ENCODE results near the gene PLEKHF1. TPM values are rescaled to one million over a fixed set of nuclear protein-coding genes. Genes with fewer than 3 reads are reported as not detected.

PLEKHF1 gene
- total RNA-seq, 1 experiment from 2014 or later = 5.5 TPM

DNA sequence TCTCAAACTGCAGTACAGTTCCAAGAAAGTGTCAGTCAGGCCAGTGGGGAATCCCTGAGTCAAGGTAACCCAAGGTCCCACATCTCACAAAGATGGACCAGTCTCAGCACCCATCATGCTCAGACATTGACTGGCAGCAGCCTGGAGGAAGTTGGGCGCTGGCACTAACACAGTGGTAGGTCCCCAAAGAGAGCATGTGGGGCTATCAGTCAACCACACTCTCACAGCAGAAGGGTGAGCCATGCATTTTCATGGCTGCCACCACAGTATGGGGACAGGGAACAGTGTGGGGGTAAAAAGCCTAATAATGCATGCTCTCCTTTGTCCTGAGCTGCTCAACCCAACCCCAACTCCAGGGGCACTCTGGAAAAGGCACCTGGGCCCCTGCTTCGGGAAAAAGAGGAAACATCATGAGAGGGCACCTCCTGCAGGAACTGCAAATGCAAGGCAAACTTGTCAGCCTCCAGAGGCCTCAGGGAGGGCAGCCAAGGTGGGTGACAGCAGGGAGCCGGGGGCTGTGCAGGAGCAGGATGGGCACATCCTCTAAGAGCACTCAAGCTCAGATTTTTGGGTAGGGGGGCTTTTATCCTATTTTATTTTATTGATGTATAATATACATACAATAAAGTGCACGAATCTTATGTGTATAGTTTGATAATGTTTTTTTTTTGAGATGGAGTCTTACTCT, 9.5 kb upstream of the PLEKHF1 start:
- Histone ChIP-seq H3K27ac (ENCODE audit: low read depth, low read length) (no peak overlapping the region), H3K9ac (ENCODE audit: low read length) (no peak overlapping the region), H3K4me2 (ENCODE audit: low read length) (no peak overlapping the region), H3K79me2 (ENCODE audit: insufficient read depth, low read length) (no peaks in the 10 kb centered on the region), H3K9me2 (ENCODE audit: insufficient read depth) (no peaks in the 10 kb centered on the region), H3K4me3 (replicated peaks in 1 of 2; ENCODE audit: low read depth in 1 of 2, low read length in 2 of 2) (no peak overlapping the region), H2AFZ (ENCODE audit: low read depth, low read length, poor library complexity, severe bottlenecking) (no peak overlapping the region), H3K27me3 (ENCODE audit: insufficient read depth, low read length) (no peaks in the 10 kb centered on the region), H3K4me1 (ENCODE audit: control insufficient read depth in 1 of 2, insufficient read depth in 2 of 2, low read length in 2 of 2) (no peaks in the 10 kb centered on the region), H3K36me3 (ENCODE audit: control insufficient read depth in 1 of 2, insufficient read depth in 2 of 2, low read length in 2 of 2) (no peaks in the 10 kb centered on the region), H3K9me3 (ENCODE audit: control insufficient read depth in 1 of 2, insufficient read depth in 1 of 2, low read depth in 1 of 2, low read length in 2 of 2) (no peaks in the 10 kb centered on the region), H4K20me1 (ENCODE audit: insufficient read depth) (no peaks in the 10 kb centered on the region)
- RAD21 ChIA-PET (ENCODE audit: low non-redundant PET in 1 of 2, low total read pairs in 2 of 2, uncharacterized antibody in 2 of 2, unreplicated experiment in 2 of 2) = no interaction called here
- DNase-seq (ENCODE audit: low read depth, low spot score) = no peak
- BruUV-seq (replicated peaks) = no TSS peak
- CTCF ChIA-PET = no interaction called here
- no peak for ATAC-seq
- POLR2A ChIA-PET = no interaction called here
- intact Hi-C loops (cut with micrococcal nuclease) = no loop called here
- TF ChIP-seq EGR1 (IDR thresholded peaks at IDR 0.05; ENCODE audit: low read depth) (no peak), ELF1 (IDR thresholded peaks at IDR 0.05; ENCODE audit: borderline replicate concordance, low read depth) (no peak), FOSL1 (IDR thresholded peaks at IDR 0.05; ENCODE audit: low read depth) (no peak), ZNF274 (IDR thresholded peaks at IDR 0.05; ENCODE audit: low read depth, low read length) (no peak), RAD21 (IDR thresholded peaks at IDR 0.05; ENCODE audit: low read depth) (no peak)
- TF ChIP-seq, protein P1, sequence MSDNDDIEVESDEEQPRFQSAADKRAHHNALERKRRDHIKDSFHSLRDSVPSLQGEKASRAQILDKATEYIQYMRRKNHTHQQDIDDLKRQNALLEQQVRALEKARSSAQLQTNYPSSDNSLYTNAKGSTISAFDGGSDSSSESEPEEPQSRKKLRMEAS (IDR thresholded peaks at IDR 0.05) = no peak

DNA sequence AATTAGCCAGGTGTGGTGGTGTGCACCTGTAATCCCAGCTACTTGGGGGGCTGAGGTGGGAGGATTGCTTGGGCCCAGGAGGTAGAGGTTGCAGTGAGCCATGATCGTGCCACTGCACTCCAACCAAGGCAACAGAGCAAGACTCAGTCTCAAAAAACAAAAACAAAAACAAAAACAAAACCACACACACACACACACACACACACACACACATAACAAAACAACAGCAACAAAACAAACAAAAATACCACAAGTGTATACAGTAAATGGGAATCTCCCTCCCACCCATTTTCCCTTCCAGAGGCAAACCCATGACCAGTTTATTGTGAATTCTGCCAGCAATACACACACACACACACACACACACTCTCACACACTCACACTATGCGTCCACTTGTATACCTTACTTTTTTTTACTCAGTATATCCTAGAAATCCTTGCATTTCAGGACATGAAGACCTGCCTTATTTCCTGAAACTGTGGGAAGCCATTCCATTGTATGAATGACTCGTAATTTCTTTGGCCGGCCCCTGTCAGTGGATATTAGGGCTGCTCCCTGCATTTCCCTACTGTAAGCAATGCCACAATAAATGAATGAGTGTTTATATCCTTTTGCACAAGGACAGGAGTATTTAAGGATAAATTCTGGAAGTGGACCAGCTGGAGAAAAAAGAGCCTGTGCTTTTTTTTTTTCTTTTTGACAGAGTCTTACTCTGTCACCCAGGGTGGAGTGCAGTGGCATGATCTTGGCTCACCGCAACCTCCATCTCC, 6.9 kb upstream of the PLEKHF1 start:
- ATAC-seq (no peak), DNase-seq (ENCODE audit: low read depth, low spot score) (no peak)
- Histone ChIP-seq H3K27ac (ENCODE audit: low read depth, low read length) (no peak overlapping the region), H4K20me1 (ENCODE audit: insufficient read depth) (no peaks in the 10 kb centered on the region), H3K9me2 (ENCODE audit: insufficient read depth) (no peaks in the 10 kb centered on the region), H2AFZ (ENCODE audit: low read depth, low read length, poor library complexity, severe bottlenecking) (no peak overlapping the region), H3K36me3 (ENCODE audit: control insufficient read depth in 1 of 2, insufficient read depth in 2 of 2, low read length in 2 of 2) (no peaks in the 10 kb centered on the region), H3K9ac (ENCODE audit: low read length) (no peak overlapping the region), H3K4me2 (ENCODE audit: low read length) (no peak overlapping the region), H3K9me3 (ENCODE audit: control insufficient read depth in 1 of 2, insufficient read depth in 1 of 2, low read depth in 1 of 2, low read length in 2 of 2) (no peaks in the 10 kb centered on the region), H3K79me2 (ENCODE audit: insufficient read depth, low read length) (no peaks in the 10 kb centered on the region), H3K4me1 (ENCODE audit: control insufficient read depth in 1 of 2, insufficient read depth in 2 of 2, low read length in 2 of 2) (peaks cover 13 to 16% of the 10 kb centered on the region in 2 experiments), H3K27me3 (ENCODE audit: insufficient read depth, low read length) (no peaks in the 10 kb centered on the region), H3K4me3 (replicated peaks in 1 of 2; ENCODE audit: low read depth in 1 of 2, low read length in 2 of 2) (no peak overlapping the region)
- no TSS peak for BruUV-seq (replicated peaks)
- ChIA-PET RAD21 (ENCODE audit: low non-redundant PET in 1 of 2, low total read pairs in 2 of 2, uncharacterized antibody in 2 of 2, unreplicated experiment in 2 of 2) (no interaction called here), CTCF (no interaction called here), POLR2A (no interaction called here)
- intact Hi-C loops (cut with micrococcal nuclease) = no loop called here
- no peak for TF ChIP-seq TCF7L2 (IDR thresholded peaks at IDR 0.05; ENCODE audit: borderline replicate concordance, extremely low read depth, insufficient read depth, insufficient read length)
- TF ChIP-seq, protein P1 (IDR thresholded peaks at IDR 0.05) = no peak
- TF ChIP-seq, protein P2, sequence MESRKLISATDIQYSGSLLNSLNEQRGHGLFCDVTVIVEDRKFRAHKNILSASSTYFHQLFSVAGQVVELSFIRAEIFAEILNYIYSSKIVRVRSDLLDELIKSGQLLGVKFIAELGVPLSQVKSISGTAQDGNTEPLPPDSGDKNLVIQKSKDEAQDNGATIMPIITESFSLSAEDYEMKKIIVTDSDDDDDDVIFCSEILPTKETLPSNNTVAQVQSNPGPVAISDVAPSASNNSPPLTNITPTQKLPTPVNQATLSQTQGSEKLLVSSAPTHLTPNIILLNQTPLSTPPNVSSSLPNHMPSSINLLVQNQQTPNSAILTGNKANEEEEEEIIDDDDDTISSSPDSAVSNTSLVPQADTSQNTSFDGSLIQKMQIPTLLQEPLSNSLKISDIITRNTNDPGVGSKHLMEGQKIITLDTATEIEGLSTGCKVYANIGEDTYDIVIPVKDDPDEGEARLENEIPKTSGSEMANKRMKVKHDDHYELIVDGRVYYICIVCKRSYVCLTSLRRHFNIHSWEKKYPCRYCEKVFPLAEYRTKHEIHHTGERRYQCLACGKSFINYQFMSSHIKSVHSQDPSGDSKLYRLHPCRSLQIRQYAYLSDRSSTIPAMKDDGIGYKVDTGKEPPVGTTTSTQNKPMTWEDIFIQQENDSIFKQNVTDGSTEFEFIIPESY (IDR thresholded peaks at IDR 0.05; ENCODE audit: extremely low read depth, insufficient replicate concordance, low read length) = no peak
- no peak for TF ChIP-seq JUND (IDR thresholded peaks at IDR 0.05)
- TF ChIP-seq ZNF274 (IDR thresholded peaks at IDR 0.05; ENCODE audit: low read depth, low read length) = no peak
- TF ChIP-seq POLR2AphosphoS5 (IDR thresholded peaks at IDR 0.05; ENCODE audit: low read depth, low read length) = no peak
- TF ChIP-seq EZH2 (IDR thresholded peaks at IDR 0.05) = no peak
- TF ChIP-seq POLR2A (IDR thresholded peaks at IDR 0.05; ENCODE audit: borderline replicate concordance, extremely low read depth, insufficient read depth, insufficient read length) = no peak
- TF ChIP-seq, protein P3, sequence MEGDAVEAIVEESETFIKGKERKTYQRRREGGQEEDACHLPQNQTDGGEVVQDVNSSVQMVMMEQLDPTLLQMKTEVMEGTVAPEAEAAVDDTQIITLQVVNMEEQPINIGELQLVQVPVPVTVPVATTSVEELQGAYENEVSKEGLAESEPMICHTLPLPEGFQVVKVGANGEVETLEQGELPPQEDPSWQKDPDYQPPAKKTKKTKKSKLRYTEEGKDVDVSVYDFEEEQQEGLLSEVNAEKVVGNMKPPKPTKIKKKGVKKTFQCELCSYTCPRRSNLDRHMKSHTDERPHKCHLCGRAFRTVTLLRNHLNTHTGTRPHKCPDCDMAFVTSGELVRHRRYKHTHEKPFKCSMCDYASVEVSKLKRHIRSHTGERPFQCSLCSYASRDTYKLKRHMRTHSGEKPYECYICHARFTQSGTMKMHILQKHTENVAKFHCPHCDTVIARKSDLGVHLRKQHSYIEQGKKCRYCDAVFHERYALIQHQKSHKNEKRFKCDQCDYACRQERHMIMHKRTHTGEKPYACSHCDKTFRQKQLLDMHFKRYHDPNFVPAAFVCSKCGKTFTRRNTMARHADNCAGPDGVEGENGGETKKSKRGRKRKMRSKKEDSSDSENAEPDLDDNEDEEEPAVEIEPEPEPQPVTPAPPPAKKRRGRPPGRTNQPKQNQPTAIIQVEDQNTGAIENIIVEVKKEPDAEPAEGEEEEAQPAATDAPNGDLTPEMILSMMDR (IDR thresholded peaks at IDR 0.05 in 2 of 3, conservative IDR thresholded peaks at IDR 0.05 in 1 of 3; ENCODE audit: borderline replicate concordance in 1 of 3, insufficient read depth in 1 of 3, low read depth in 2 of 3, low read length in 2 of 3) = no peak
- no peak for TF ChIP-seq EGR1 (IDR thresholded peaks at IDR 0.05; ENCODE audit: low read depth)
- no peak for TF ChIP-seq CEBPB (IDR thresholded peaks at IDR 0.05; ENCODE audit: low read depth)
